Mesodermal cell (in vitro differentiated cells): ENCODE data around the gene ANKRD62.
"Not testable (repeated sequence)": the region's sequence is repeated elsewhere in the genome, so short reads cannot be mapped to it uniquely, and the experiment has no call there.

Experiments
- H3K27ac ChIP-seq: 2 replicates; pipeline ENCODE4 v1.7.0; 2013; ENCODE audit warnings: mild to moderate bottlenecking, low read depth, low read length, moderate library complexity; ENCODE audit not compliant: severe bottlenecking
- H3K36me3 ChIP-seq: 2 replicates; pipeline ENCODE4 v1.7.1; 2013; ENCODE audit warnings: mild to moderate bottlenecking, low read length, moderate library complexity; ENCODE audit not compliant: control insufficient read depth, insufficient read depth
- H3K4me1 ChIP-seq: one replicate; pipeline ENCODE4 v1.7.1; 2013; ENCODE audit warnings: mild to moderate bottlenecking, low read length; ENCODE audit not compliant: insufficient read depth, control insufficient read depth, poor library complexity, severe bottlenecking
- H3K4me3 ChIP-seq: 2 replicates; pipeline ENCODE4 v1.7.0; 2013; ENCODE audit warnings: low read length, control low read depth, mild to moderate bottlenecking; ENCODE audit not compliant: insufficient read depth, poor library complexity, severe bottlenecking; ENCODE audit errors: extremely low read depth
- H3K9me3 ChIP-seq: 2 replicates; pipeline ENCODE4 v1.7.1; 2013; ENCODE audit warnings: mild to moderate bottlenecking, low read length, moderate library complexity; ENCODE audit not compliant: control insufficient read depth
- WGBS, 2 experiments: methylation state at CpG; one replicate each; pipeline ENCODE4 v1.1.5; 2013; ENCODE audit warnings: missing lambda C conversion rate in 2 of 2; ENCODE audit not compliant: insufficient coverage in 2 of 2; 5-methylcytosine and 5-hydroxymethylcytosine counted together

Gene ANKRD62

GRCh38 chr18:12099160-12099559 lies 5.5 kb downstream of the ANKRD62 start:
- Histone ChIP-seq H3K4me1 (no peaks in the 10 kb centered on the region), H3K27ac (no peak overlapping the region), H3K9me3 (no peaks in the 10 kb centered on the region), H3K36me3 (no peaks in the 10 kb centered on the region), H3K4me3 (no peak overlapping the region)

GRCh38 chr18:12101266-12101665 lies 7.6 kb downstream of the ANKRD62 start:
- Histone ChIP-seq H3K4me3 (no peak overlapping the region), H3K9me3 (no peaks in the 10 kb centered on the region), H3K36me3 (no peaks in the 10 kb centered on the region), H3K4me1 (no peaks in the 10 kb centered on the region), H3K27ac (no peak overlapping the region)
- WGBS, 2 experiments = no CpG with 5 or more reads among the region's 1 CpG

DNA sequence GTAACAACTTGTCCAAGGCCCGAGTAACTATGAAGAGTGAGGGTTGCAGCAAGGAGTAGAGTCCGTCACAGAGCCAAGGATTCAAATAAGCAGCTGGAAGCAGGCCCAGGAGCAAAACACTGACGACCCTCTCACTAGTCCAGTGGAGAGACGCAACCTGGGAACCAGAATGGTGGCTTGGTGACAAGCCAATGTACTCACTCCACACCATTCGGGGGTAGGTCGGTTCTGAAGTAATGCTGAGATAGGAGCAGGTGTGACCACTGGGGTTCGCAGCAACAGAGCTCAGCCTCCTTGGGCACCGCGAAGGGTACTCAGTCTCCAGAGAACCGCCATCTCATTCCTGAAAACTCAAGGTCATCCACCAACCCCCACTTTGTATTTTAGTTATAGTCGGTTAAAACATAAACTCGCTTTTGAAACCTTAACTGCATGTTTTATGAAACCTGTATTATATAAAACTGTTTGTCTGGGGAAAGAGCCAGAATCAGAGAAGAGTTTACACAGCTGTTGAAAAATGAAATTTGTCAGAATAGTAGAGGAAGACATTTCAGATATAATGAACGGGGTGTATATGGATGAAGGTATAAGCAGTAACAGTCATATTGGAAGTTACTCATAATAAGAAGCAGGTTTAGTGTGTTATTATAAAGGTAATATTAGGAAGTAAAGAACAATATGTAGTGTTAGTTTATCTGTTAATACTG lies 8.6 kb downstream of the ANKRD62 start:
- WGBS, 2 experiments = 70 to 79% methylated on average over 4 to 8 of the region's 13 CpGs
- Histone ChIP-seq H3K36me3 (no peaks in the 10 kb centered on the region), H3K4me3 (no peak overlapping the region), H3K27ac (no peak overlapping the region), H3K9me3 (no peaks in the 10 kb centered on the region), H3K4me1 (no peaks in the 10 kb centered on the region)

DNA sequence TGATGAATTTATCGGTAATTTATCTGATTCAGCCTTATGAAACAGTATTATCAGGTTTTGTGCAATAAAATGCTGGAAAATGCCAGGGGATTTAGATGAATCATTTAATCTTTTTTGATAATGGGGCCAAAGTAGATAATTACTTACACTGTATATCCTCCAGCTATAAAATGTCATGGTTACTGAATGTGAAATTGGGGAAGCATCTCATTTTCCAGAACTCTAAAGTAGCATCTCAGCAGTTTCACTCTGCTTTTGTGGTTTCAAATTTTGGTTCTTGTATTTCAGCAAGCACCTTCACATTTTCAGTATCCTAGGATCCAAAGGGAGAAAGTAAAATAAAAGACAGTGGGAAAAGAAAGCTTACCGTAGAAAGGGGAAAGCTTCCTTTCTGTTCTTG lies 12.8 kb downstream of the ANKRD62 start:
- Histone ChIP-seq H3K27ac (no peak overlapping the region), H3K4me1 (no peaks in the 10 kb centered on the region), H3K4me3 (no peak overlapping the region), H3K36me3 (no peaks in the 10 kb centered on the region), H3K9me3 (no peaks in the 10 kb centered on the region)
- WGBS, 2 experiments = 100% methylated on average over 1 of the region's 2 CpGs; no CpG with 5 or more reads in 1 of the 2 experiments

DNA sequence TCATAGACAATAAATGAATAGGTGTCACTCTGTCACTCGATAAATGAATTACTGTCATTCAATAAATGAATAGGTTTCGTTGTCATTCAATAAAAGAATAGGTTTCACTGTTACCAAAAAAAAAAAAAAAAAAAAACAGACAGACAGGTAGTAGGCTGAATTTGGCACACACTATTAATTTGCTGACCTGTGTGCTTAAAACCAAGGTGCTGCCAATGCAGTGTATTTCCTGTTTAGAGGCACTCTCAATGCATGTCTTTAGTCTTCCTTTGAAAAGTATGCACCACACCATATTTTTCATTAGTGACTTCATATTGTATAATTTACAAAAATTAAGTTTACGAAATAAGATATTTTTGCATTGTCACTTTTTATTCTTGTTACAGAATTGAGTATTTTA lies 16.2 kb downstream of the ANKRD62 start:
- Histone ChIP-seq H3K27ac (no peak overlapping the region), H3K36me3 (no peaks in the 10 kb centered on the region), H3K9me3 (no peaks in the 10 kb centered on the region), H3K4me1 (no peaks in the 10 kb centered on the region), H3K4me3 (no peak overlapping the region)
- no CpG with 5 or more reads among the region's 3 CpGs for WGBS, 2 experiments

DNA sequence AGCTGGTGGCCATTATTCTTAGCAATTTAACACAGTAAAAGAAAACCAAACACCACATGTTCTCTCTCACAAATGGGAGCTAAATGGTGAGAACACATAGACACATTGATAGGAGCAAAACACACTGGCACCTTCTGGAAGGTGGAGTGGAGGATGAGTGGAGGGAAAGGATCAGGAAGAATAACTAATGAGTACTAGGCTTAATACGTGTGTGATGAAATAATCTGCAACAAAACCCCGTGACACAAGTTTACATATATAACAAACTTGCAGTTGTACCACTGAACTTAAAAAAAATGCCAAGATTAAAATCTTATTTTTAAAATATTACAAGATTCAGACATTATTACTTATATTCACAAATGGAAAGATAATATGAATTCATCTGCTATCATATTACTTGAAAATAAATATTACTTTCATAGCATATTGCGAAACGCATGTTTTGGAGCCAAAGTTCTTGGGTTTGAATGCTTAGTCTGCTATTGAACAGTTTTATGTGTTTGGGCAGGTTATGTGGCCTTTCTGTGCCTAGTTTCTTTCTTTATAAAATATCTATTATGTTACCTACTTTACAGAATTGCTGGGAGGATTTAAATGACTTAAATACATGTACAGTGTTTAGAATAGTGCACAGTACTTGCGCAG lies 20.5 kb downstream of the ANKRD62 start:
- no peaks in the 10 kb centered on the region for H3K9me3 ChIP-seq
- H3K36me3 ChIP-seq = no peaks in the 10 kb centered on the region
- H3K4me3 ChIP-seq = no peak overlapping the region
- H3K27ac ChIP-seq = no peak overlapping the region
- H3K4me1 ChIP-seq = no peaks in the 10 kb centered on the region
- WGBS, 2 experiments = no CpG with 5 or more reads among the region's 5 CpGs

GRCh38 chr18:12119358-12119757 lies 25.7 kb downstream of the ANKRD62 start:
- Histone ChIP-seq H3K4me1 (no peaks in the 10 kb centered on the region), H3K4me3 (no peak overlapping the region), H3K9me3 (no peaks in the 10 kb centered on the region), H3K27ac (no peak overlapping the region), H3K36me3 (no peaks in the 10 kb centered on the region)
- WGBS, 2 experiments = no CpG with 5 or more reads among the region's 2 CpGs

DNA sequence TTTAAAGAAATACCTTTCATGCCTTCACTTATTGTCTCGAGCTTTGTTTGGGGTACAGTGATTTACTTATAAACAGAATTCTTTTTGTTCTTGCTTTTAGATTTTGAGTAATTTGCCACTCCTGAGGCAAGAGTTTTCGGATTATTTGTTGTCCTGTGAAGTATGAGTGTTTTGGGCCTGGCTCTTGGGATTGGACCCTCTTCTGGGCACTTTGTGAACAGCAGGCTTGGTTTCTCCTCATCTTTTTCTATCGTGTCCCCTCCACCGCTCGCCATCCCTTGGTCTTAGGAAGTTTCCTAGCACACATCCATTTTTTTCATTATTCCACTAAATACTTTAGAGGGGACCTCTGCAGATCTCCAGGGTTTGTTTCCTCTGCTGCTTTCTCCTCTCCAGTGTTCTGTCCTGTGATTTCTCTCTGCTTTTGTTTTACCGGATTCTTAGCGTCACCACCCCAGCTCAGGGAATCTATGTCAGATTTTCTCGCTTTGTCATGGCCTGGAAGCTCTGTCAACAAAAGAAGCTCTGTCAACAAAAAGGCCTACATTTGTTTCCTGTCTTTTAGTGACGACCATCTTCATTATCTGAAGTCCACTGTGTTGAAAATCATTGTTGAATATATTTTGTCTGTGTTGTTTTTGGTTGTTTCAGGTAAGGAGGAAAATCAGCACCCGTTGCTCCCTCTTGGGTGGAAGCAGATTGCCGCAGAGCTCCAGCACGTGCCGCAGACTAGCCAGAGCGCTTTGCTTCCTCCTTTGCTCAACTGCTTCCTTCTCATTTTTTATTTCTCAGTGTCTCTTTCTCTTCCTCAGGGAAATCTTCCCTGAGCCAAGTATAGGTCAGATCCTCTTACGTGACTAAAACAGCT lies 27.8 kb downstream of the ANKRD62 start:
- H3K27ac ChIP-seq = no peak overlapping the region
- WGBS, 2 experiments = 64 to 67% methylated on average over 5 to 8 of the region's 15 CpGs
- no peaks in the 10 kb centered on the region for H3K4me1 ChIP-seq
- no peak overlapping the region for H3K4me3 ChIP-seq
- H3K9me3 ChIP-seq = no peaks in the 10 kb centered on the region
- no peaks in the 10 kb centered on the region for H3K36me3 ChIP-seq

GRCh38 chr18:12122043-12122389 lies 28.4 kb downstream of the ANKRD62 start:
- no CpG with 5 or more reads among the region's 3 CpGs for WGBS, 2 experiments
- not testable (repeated sequence) for H3K9me3 ChIP-seq, H3K27ac ChIP-seq, H3K36me3 ChIP-seq, H3K4me1 ChIP-seq, H3K4me3 ChIP-seq

- not testable (repeated sequence) for H3K36me3 ChIP-seq, H3K27ac ChIP-seq, H3K9me3 ChIP-seq, H3K4me1 ChIP-seq, H3K4me3 ChIP-seq
- 92 to 100% methylated on average over 2 to 3 of the region's 4 CpGs for WGBS, 2 experiments
Measured at GRCh38 chr18:12127647-12128046, 34.0 kb downstream of the ANKRD62 start.

DNA sequence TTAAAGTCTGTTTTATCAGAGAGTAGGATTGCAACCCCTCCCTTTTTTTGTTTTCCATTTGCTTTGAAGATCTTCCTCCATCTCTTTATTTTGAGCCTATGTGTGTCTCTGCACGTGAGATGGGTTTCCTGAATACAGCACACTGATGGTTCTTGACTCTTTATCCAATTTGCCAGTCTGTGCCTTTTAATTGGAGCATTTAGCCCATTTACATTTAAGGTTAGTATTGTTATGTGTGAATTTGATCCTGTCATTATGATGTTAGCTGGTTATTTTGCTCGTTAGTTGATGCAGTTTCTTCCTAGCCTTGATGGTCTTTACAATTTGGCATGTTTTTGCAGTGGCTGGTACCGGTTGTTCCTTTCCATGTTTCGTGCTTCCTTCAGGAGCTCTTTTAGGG lies 45.2 kb downstream of the ANKRD62 start:
- WGBS, 2 experiments = no CpG with 5 or more reads among the region's 4 CpGs
- H3K4me3 ChIP-seq, H3K9me3 ChIP-seq, H3K4me1 ChIP-seq, H3K27ac ChIP-seq, H3K36me3 ChIP-seq: not testable (repeated sequence)
